GM12872 (cell line): ENCODE data around the gene SEC61G.

ENCODE experiments used
- CTCF ChIP-seq: IDR thresholded peaks from 3 replicates; pipeline ENCODE4 v1.5.1; 2011; ENCODE audit warnings: low read depth, mild to moderate bottlenecking, low read length, moderate library complexity; ENCODE audit not compliant: insufficient read depth

The SEC61G gene

GRCh38 chr7:54758702-54759592 lies at the start of gene SEC61G:
SEC61G (minus strand) TSS chr7:54759211; CDS start chr7:54757588, 1,623 bp downstream.
- no peak for TF ChIP-seq CTCF

GRCh38 chr7:54802841-54803240 lies 43.8 kb upstream of the SEC61G start:
- no peak for TF ChIP-seq CTCF

GRCh38 chr7:54802114-54802513 lies 43.1 kb upstream of the SEC61G start:
- TF ChIP-seq CTCF, result no peak

- no peak for TF ChIP-seq CTCF
Measured at GRCh38 chr7:54799792-54800191, 40.8 kb upstream of the SEC61G start.

GRCh38 chr7:54798530-54798929 lies 39.5 kb upstream of the SEC61G start:
- no peak for TF ChIP-seq CTCF

- no peak for TF ChIP-seq CTCF
Measured at GRCh38 chr7:54796853-54797252, 37.8 kb upstream of the SEC61G start.

GRCh38 chr7:54796150-54796549 lies 37.1 kb upstream of the SEC61G start:
- TF ChIP-seq CTCF, result no peak
